HT-29 (cell line): Measurements from ENCODE around the gene PNN. TPM values are rescaled to one million over a fixed set of nuclear protein-coding genes. Genes with fewer than 3 reads are reported as not detected.
"Not testable (repeated sequence)": the region's sequence is repeated elsewhere in the genome, so short reads cannot be mapped to it uniquely, and the experiment has no call there.

ENCODE experiments used
- DNase-seq: peaks from one replicate; pipeline ENCODE4 v3.0.0-alpha.2; 2015; ENCODE audit warnings: low spot score
- total RNA-seq: library from RNA; depleted of rRNA; stranded (reverse); fragments of >200 nt; shearing (Covaris generic); gene quantifications from 2 replicates; pipeline ENCODE4 v1.2.3, GENCODE V29; 2014; rRNA removed

The PNN gene
- total RNA-seq: 20.5 and 26.6 TPM in 2 replicates

DNA sequence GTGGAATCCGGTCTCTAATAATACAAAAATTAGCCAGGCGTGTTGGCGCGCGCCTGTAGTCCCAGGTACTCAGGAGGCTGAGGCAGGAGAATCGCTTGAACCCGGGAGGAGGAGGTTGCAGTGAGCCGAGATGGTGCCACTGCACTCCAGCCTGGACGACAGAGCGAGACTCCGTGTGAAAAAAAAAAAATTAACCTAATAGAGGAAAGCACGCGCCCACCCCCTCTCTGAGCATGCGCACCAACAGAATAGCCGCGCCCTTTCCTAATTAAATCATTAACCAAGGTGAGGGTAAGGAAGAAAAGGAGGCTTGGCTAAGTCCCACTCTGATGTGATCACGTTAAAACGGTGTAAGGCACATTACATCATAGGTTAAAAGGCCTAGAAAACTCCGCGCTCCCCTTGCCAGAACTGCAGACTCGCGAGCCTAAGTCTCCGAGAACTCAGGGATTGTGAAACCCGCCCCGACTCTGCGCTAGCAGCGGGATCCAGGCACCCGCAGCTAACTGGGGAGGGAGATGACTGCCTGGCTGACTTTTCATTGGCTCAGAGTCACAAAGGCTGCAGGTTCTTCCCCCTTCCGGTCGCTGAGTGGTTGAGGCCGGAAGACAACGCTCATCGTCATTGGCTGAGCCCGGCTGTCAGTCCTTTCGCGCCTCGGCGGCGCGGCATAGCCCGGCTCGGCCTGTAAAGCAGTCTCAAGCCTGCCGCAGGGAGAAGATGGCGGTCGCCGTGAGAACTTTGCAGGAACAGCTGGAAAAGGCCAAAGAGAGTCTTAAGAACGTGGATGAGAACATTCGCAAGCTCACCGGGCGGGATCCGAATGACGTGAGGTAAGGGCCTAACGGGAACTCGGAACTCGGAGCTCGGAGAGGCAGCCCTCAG is at the start of gene PNN:
Gene PNN, plus strand, starts transcription at position 695 of the 885 bp plus-strand sequence. Its CDS starts 26 bp downstream, at position 721.
- peak; percentile 97 for DNase-seq

GRCh38 chr14:39137835-39138234 is 37.2 kb upstream of the PNN start:
- DNase-seq: not testable (repeated sequence)

DNA sequence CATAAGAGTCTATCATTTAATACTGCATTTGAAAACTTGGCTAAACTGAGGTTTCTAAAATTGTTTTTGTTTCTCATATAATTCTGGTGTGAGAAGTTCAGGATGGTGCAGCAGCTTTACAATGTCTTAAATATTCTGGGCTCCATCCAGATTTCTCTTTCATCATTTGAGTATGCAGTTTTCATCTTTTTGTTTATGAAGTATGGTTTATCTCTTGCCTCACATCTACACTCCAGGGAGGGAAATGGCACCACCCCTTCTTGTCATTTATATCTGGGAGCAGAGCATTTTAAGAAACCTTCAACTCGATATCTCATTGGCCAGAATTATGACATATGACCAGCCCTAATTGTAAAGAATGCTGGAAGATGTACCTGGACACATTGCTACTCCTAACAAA is 36.6 kb upstream of the PNN start:
- no peak for DNase-seq

DNA sequence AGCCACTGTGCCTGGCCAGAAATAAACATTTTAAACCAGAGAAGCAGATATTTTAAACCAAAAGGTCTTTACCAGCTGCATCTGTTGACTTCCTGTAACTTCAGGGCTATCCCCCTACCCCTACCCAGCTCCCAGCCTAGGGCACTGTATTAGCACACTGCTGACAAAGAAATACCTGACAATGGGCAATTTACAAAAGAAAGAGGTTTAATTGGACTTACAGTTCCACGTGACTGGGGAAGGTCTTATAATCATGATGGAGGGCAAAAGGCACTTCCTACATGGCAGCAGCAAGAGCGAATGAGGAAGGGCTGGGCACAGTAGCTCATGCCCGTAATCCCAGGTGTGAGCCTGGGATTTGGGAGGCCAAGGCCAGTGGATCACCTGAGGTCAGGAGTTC is 34.9 kb upstream of the PNN start:
- no peak for DNase-seq

- not testable (repeated sequence) for DNase-seq
Measured at GRCh38 chr14:39141623-39142022, 33.4 kb upstream of the PNN start.

- not testable (repeated sequence) for DNase-seq
Measured at GRCh38 chr14:39143226-39143625, 31.8 kb upstream of the PNN start.

GRCh38 chr14:39145266-39145966 is 29.6 kb upstream of the PNN start:
- no peak for DNase-seq

- no peak for DNase-seq
Measured at GRCh38 chr14:39154594-39155189, 20.4 kb upstream of the PNN start.

GRCh38 chr14:39157491-39157890 is 17.6 kb upstream of the PNN start:
- no peak for DNase-seq

GRCh38 chr14:39158222-39158858 is 16.7 kb upstream of the PNN start:
- DNase-seq: no peak

DNA sequence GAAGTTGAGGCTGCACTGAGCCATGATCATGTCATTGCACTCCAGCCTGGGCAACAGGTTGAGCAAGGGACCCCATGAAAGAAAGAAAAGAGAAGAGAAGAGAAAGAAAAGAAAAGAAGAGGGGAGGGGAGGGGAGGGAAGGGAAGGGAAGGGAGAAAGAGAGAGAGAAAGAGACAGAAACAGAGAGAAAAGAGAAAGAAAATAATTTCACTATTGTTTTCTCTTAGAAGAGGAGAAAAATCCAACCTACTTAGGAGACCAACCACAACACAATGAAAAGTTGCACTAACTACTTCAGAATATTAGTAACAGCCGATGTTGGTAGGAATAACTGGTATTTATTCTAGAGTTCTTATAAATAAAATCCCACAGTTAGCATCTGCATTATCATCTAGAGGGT is 14.6 kb upstream of the PNN start:
- no peak for DNase-seq

DNA sequence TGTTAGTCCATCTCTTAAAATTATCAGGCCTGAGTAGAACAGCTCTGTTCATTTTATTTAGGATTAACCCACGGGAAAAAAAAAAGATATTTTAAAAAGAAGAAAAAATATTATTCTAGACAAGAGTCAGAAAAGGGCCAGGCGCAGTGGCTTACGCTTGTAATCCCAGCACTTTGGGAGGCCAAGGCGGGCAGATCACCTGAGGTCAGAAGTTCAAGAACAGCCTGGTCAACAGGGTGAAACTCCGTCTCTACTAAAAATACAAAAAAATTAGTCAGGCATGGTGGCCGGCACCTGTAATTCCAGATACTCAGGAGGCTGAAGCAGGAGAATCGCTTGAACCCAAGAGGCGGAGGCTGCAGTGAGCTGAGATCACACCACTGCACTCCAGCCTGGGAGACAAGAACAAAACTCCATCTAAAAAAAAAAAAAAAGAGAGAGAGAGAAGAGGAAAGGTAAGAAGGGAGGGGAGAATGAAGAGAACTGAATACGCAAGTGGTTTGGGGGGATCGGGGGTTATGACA is 7.2 kb upstream of the PNN start:
- DNase-seq: not testable (repeated sequence)

- DNase-seq: no peak
Measured at GRCh38 chr14:39168591-39168990, 6.5 kb upstream of the PNN start.

- peak; percentile 54 for DNase-seq
Measured at GRCh38 chr14:39169541-39169900, 5.5 kb upstream of the PNN start.

- DNase-seq: no peak
Measured at GRCh38 chr14:39173198-39173597, 1.9 kb upstream of the PNN start.

DNA sequence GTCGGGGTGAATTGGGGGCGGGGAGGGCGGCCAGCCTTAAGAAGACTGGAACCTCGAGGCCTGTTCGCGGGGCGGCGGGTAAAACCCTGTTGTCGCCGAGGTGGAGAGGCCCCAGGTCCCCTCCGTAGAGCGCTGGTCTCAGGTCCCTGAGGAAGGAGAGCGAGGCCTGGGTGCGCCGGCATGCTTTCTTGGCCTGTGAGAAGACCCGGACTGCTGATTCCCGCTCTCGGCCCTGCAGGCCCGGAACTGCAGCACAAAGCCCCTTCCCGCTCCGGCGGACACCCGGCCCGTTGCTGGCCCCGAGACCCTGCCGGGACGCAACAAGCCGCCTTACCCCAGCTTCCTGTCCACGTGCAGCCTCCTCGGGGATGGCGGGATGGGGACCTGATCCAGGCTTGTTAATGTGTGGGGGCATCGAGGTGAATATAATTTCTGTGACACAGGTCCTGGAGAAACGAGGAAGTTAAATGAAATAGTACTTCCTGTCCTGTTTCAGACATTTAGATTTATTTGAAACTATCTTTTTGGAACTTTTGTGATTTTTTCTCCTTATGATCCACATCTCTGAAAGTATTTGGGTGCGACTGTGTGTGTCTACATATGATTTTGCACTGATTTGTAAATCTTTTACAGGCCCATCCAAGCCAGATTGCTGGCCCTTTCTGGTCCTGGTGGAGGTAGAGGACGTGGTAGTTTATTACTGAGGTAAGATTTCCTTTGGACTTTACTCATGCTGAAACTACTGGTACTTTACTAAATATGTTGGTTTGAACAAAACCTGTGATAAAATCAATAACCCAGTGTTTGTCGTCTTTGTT is 600 bp downstream of the PNN start:
- DNase-seq: peak; percentile 35

- DNase-seq: no peak
Measured at GRCh38 chr14:39176263-39177167, 1.5 kb downstream of the PNN start.

GRCh38 chr14:39177168-39177545 is 2.1 kb downstream of the PNN start:
- DNase-seq: no peak

- no peak for DNase-seq
Measured at GRCh38 chr14:39179042-39179441, 4.0 kb downstream of the PNN start.

- no peak for DNase-seq
Measured at GRCh38 chr14:39180553-39180952, 5.5 kb downstream of the PNN start.
